ENCODE data around the gene TFPT. TPM values are rescaled to one million over a fixed set of nuclear protein-coding genes. Genes with fewer than 3 reads are reported as not detected.

Gene TFPT
- total and polyA plus RNA-seq, 2 of the 13 experiments (the other 11 are each of a cell fraction or from before 2014, with no cell fraction given), result 8.4 to 10.7 TPM

DNA sequence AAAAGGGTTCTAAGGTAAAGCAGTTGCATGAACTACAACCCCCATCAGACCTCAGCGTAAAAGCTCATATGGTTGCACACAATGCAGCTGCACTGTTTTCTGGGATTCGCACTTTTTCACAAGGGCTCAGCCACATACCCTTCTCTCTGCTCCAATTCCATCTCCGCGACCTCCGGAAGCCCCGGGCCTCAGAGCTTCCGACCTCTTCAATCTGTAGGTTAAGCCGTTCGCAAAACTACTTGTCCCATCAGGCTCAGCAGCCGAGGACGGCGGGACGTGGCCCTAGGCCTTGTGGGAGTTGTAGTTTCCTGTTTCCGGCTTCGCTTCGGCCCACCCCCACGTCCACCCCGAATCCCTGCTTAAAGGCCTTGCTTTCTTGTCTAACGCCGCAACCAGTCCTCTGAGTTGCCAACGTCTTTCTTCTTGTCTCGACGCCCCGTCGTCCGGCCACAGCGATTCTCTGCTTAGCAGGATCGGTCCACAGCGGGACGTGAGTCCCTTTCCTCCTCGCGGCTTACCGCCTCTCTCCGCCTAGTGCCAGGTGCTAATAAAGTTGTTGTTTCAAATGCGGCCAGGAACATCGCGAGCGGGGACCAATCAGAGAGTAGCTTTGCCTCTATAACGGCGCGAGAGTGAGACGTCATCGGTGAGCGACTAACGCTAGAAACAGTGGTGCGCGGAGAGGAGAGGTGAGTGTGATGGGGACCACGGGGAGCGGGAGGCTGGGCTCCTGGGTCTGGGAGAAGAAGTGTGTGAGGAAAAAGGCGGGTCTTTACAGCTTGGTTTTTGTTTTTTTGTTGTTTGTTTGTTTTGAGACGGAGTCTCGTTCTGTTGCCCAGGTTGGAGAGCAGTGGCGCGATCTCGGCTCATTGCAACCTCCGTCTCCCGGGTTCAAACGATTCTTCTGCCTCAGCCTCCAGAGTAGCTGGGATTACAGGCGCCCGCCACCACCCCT lies at the start of gene TFPT, which contains the start of gene PRPF31 (continued):
- TF ChIP-seq, protein P1, sequence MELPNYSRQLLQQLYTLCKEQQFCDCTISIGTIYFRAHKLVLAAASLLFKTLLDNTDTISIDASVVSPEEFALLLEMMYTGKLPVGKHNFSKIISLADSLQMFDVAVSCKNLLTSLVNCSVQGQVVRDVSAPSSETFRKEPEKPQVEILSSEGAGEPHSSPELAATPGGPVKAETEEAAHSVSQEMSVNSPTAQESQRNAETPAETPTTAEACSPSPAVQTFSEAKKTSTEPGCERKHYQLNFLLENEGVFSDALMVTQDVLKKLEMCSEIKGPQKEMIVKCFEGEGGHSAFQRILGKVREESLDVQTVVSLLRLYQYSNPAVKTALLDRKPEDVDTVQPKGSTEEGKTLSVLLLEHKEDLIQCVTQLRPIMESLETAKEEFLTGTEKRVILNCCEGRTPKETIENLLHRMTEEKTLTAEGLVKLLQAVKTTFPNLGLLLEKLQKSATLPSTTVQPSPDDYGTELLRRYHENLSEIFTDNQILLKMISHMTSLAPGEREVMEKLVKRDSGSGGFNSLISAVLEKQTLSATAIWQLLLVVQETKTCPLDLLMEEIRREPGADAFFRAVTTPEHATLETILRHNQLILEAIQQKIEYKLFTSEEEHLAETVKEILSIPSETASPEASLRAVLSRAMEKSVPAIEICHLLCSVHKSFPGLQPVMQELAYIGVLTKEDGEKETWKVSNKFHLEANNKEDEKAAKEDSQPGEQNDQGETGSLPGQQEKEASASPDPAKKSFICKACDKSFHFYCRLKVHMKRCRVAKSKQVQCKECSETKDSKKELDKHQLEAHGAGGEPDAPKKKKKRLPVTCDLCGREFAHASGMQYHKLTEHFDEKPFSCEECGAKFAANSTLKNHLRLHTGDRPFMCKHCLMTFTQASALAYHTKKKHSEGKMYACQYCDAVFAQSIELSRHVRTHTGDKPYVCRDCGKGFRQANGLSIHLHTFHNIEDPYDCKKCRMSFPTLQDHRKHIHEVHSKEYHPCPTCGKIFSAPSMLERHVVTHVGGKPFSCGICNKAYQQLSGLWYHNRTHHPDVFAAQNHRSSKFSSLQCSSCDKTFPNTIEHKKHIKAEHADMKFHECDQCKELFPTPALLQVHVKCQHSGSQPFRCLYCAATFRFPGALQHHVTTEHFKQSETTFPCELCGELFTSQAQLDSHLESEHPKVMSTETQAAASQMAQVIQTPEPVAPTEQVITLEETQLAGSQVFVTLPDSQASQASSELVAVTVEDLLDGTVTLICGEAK (IDR thresholded peaks at IDR 0.05), result peak; percentile 100
- TF ChIP-seq, protein P1 (CRISPR knock-in tag; IDR thresholded peaks at IDR 0.05), result peak; percentile 100
- TF ChIP-seq, protein P2, sequence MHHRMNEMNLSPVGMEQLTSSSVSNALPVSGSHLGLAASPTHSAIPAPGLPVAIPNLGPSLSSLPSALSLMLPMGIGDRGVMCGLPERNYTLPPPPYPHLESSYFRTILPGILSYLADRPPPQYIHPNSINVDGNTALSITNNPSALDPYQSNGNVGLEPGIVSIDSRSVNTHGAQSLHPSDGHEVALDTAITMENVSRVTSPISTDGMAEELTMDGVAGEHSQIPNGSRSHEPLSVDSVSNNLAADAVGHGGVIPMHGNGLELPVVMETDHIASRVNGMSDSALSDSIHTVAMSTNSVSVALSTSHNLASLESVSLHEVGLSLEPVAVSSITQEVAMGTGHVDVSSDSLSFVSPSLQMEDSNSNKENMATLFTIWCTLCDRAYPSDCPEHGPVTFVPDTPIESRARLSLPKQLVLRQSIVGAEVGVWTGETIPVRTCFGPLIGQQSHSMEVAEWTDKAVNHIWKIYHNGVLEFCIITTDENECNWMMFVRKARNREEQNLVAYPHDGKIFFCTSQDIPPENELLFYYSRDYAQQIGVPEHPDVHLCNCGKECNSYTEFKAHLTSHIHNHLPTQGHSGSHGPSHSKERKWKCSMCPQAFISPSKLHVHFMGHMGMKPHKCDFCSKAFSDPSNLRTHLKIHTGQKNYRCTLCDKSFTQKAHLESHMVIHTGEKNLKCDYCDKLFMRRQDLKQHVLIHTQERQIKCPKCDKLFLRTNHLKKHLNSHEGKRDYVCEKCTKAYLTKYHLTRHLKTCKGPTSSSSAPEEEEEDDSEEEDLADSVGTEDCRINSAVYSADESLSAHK (CRISPR knock-in tag; IDR thresholded peaks at IDR 0.05; ENCODE audit: borderline replicate concordance), result peak; percentile 49; the same call in 1 of the 2 replicates
- TF ChIP-seq, protein P3, sequence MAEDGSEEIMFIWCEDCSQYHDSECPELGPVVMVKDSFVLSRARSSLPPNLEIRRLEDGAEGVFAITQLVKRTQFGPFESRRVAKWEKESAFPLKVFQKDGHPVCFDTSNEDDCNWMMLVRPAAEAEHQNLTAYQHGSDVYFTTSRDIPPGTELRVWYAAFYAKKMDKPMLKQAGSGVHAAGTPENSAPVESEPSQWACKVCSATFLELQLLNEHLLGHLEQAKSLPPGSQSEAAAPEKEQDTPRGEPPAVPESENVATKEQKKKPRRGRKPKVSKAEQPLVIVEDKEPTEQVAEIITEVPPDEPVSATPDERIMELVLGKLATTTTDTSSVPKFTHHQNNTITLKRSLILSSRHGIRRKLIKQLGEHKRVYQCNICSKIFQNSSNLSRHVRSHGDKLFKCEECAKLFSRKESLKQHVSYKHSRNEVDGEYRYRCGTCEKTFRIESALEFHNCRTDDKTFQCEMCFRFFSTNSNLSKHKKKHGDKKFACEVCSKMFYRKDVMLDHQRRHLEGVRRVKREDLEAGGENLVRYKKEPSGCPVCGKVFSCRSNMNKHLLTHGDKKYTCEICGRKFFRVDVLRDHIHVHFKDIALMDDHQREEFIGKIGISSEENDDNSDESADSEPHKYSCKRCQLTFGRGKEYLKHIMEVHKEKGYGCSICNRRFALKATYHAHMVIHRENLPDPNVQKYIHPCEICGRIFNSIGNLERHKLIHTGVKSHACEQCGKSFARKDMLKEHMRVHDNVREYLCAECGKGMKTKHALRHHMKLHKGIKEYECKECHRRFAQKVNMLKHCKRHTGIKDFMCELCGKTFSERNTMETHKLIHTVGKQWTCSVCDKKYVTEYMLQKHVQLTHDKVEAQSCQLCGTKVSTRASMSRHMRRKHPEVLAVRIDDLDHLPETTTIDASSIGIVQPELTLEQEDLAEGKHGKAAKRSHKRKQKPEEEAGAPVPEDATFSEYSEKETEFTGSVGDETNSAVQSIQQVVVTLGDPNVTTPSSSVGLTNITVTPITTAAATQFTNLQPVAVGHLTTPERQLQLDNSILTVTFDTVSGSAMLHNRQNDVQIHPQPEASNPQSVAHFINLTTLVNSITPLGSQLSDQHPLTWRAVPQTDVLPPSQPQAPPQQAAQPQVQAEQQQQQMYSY (CRISPR knock-in tag; IDR thresholded peaks at IDR 0.05), result no peak
- TF ChIP-seq ZNF530 (CRISPR knock-in tag; IDR thresholded peaks at IDR 0.05; ENCODE audit: low read depth) (no peak), ZNF3 (CRISPR knock-in tag; IDR thresholded peaks at IDR 0.05) (no peak), ZBTB21 (CRISPR knock-in tag; IDR thresholded peaks at IDR 0.05) (no peak), CEBPB (IDR thresholded peaks at IDR 0.05; ENCODE audit: borderline replicate concordance, low read depth, low read length) (no peak), ZNF605 (CRISPR knock-in tag; IDR thresholded peaks at IDR 0.05) (peak; percentile 79; the same call in 1 of the 2 replicates)
- TF ChIP-seq, protein P4, sequence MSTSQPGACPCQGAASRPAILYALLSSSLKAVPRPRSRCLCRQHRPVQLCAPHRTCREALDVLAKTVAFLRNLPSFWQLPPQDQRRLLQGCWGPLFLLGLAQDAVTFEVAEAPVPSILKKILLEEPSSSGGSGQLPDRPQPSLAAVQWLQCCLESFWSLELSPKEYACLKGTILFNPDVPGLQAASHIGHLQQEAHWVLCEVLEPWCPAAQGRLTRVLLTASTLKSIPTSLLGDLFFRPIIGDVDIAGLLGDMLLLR (CRISPR knock-in tag; IDR thresholded peaks at IDR 0.05), result no peak
